WI38 (cell line): ENCODE measurements around the gene SLC5A4.

Experiments used
- H3K4me3 ChIP-seq: 2 replicates; pipeline ENCODE4 v1.5.1; 2011; ENCODE audit warnings: low read depth, mild to moderate bottlenecking, control low read depth, low read length
- TF ChIP-seq, protein P1 (sequence below): IDR thresholded peaks from 2 replicates; pipeline ENCODE4 v1.5.1; 2012; ENCODE audit warnings: low read depth, mild to moderate bottlenecking, control low read depth, low read length

The SLC5A4 gene

GRCh38 chr22:32177221-32177765 is 77.9 kb downstream of the SLC5A4 start:
- TF ChIP-seq, protein P1, sequence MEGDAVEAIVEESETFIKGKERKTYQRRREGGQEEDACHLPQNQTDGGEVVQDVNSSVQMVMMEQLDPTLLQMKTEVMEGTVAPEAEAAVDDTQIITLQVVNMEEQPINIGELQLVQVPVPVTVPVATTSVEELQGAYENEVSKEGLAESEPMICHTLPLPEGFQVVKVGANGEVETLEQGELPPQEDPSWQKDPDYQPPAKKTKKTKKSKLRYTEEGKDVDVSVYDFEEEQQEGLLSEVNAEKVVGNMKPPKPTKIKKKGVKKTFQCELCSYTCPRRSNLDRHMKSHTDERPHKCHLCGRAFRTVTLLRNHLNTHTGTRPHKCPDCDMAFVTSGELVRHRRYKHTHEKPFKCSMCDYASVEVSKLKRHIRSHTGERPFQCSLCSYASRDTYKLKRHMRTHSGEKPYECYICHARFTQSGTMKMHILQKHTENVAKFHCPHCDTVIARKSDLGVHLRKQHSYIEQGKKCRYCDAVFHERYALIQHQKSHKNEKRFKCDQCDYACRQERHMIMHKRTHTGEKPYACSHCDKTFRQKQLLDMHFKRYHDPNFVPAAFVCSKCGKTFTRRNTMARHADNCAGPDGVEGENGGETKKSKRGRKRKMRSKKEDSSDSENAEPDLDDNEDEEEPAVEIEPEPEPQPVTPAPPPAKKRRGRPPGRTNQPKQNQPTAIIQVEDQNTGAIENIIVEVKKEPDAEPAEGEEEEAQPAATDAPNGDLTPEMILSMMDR: no peak
- no peak overlapping the region for H3K4me3 ChIP-seq

DNA sequence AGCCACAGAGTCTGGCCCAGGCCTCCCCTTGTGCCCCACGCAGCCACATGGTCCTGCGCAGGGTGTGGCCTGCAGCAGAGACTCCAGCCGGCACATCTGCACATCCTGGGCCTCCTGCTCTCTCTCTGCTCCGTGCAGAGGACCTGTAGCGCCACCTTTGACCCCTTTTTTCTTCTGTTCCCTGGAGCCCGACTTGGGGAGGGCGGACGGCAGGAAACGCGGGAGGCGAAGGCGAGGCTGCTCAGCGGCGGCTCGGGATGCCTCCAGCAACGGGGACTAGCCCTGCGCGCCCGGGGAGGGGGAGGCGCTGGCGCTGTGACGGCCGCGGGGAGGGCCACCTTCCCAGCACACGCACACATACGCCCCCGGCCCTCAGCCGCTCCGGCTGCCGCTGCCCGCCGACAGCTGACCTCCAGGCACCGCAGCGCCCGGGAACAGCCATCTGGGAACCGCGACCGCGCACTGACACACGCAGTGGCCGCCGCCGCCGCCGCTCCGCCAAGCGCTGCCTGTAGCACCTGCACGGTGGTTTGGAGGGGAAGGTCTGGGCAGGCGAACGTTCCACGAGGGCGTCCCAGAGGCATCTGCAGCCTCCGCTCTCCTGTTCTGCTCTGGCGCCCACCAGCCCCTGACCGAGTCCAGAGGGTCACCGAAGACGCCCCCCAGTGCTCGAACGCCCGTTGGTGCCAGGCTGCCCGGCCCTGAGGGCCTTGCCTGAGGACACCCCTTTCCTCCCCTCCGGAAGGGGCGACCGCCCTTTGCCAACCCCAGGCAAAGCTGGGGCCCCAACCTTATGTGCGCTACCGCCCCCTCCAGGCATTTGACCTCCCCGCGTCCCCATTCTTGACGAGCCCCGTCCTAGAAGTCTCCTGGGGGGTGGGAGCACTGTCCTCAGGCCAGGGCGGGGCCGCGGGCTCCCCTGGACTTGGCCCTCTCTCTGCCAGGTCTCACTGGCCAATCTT is 79.2 kb downstream of the SLC5A4 start:
- no peak overlapping the region for H3K4me3 ChIP-seq
- TF ChIP-seq, protein P1: no peak

DNA sequence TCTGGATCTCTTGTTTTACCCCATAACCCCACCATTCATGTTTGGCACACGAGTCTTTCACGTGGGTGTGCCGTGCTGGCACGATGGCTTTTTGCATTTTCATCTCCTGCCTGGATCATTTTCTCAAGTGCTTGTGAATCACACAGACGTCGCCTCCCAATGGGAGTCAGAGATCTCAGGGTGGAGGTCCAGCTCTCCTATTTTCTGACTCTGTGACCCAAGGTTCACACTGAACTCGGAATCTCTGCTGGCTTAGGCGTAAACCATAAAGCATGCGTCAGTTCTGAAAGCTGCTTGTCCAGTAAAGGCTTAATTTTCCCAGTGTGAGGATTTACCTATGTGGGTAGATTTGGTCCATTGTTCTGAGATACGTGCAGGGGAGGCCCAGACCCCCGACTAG is 80.0 kb downstream of the SLC5A4 start:
- TF ChIP-seq, protein P1: no peak
- no peak overlapping the region for H3K4me3 ChIP-seq
